ENCODE data around the gene E2F2. TPM values are rescaled to one million over a fixed set of nuclear protein-coding genes. Genes with fewer than 3 reads are reported as not detected.

Gene E2F2
- polyA plus RNA-seq, 1 donor (not counting 4 experiments of a cell fraction or from before 2014, with no cell fraction given) = 0.05 TPM

DNA sequence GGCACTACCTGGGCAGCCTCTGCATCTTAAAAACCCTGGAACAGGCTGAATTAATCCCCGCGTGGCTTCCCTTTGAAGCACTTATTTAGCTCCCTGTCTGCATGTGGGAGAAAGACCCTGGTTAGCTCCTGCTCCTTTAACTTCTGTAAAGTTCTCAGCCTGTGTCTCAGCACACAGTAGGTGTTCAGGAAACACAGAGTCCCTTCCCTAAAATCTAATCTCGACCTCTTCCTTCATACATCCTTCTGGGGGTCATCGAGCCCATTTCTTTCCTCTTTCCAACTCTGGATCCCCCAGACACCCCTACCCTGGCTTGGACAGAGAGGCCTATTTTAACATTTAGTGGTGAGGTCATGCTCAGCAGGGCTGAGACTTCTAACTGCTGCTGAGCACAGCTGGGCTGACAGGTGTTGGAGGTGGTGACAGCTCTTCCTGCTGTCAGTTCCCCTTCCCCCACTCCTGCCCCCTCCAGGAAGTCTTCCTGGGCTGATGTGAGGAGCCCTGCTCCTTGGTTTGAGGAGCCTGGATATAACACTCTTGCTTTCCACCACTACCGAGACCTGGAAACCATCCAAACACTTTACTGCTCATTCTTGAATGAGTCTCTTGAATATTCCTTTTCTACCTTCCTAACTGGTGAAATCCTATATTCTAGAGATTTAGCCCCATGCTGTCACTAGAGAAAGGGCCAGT, 5.3 kb downstream of the E2F2 start:
- DNase-seq (ENCODE audit: low read depth, low spot score) = no peak
- Histone ChIP-seq H3K27me3 (ENCODE audit: control insufficient read depth, extremely low read depth, insufficient read depth, low read length) (peaks cover 12% of the 10 kb centered on the region), H3K27ac (ENCODE audit: control insufficient read depth, insufficient read depth, low read length) (no peak overlapping the region), H3K4me1 (ENCODE audit: control insufficient read depth, extremely low read depth, insufficient read depth, low read length) (peaks cover 20% of the 10 kb centered on the region), H3K4me3 (ENCODE audit: control insufficient read depth in 2 of 3, extremely low read depth in 1 of 3, insufficient read depth in 2 of 3, low read depth in 1 of 3, low read length in 3 of 3) (no peak overlapping the region), H3K4me2 (ENCODE audit: control insufficient read depth, extremely low read depth, insufficient read depth, low read depth, low read length) (no peak overlapping the region), H3K79me2 (ENCODE audit: control insufficient read depth, insufficient read depth, low read length) (no peaks in the 10 kb centered on the region), H4K20me1 (ENCODE audit: control insufficient read depth, extremely low read depth, insufficient read depth, low read length) (no peaks in the 10 kb centered on the region), H3K9me1 (ENCODE audit: control insufficient read depth, extremely low read depth, insufficient read depth, low read length) (peaks cover 2% of the 10 kb centered on the region), H2AFZ (ENCODE audit: control insufficient read depth, low read length) (no peak overlapping the region), H3K9me3 (ENCODE audit: control insufficient read depth, low read depth, low read length) (no peaks in the 10 kb centered on the region), H3K36me3 (ENCODE audit: control insufficient read depth in 2 of 2, extremely low read depth in 1 of 2, insufficient read depth in 2 of 2, low read length in 2 of 2) (no peaks in the 10 kb centered on the region), H3K9ac (ENCODE audit: control insufficient read depth, extremely low read depth, insufficient read depth, low read length) (no peak overlapping the region)
- no peak for TF ChIP-seq EZH2 (IDR thresholded peaks at IDR 0.05; ENCODE audit: low read length)
- TF ChIP-seq, protein P1, sequence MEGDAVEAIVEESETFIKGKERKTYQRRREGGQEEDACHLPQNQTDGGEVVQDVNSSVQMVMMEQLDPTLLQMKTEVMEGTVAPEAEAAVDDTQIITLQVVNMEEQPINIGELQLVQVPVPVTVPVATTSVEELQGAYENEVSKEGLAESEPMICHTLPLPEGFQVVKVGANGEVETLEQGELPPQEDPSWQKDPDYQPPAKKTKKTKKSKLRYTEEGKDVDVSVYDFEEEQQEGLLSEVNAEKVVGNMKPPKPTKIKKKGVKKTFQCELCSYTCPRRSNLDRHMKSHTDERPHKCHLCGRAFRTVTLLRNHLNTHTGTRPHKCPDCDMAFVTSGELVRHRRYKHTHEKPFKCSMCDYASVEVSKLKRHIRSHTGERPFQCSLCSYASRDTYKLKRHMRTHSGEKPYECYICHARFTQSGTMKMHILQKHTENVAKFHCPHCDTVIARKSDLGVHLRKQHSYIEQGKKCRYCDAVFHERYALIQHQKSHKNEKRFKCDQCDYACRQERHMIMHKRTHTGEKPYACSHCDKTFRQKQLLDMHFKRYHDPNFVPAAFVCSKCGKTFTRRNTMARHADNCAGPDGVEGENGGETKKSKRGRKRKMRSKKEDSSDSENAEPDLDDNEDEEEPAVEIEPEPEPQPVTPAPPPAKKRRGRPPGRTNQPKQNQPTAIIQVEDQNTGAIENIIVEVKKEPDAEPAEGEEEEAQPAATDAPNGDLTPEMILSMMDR (optimal IDR thresholded peaks at IDR 0.05 in 1 of 3, IDR thresholded peaks at IDR 0.05 in 1 of 3, conservative IDR thresholded peaks at IDR 0.05 in 1 of 3; ENCODE audit: extremely low read depth in 1 of 3, insufficient read depth in 2 of 3, low read length in 3 of 3) = no peak
- dilution Hi-C loops (cut with MboI; ENCODE audit: extremely low pct_ligation_motif_present, low sequenced_read_pairs) = no loop called here
- FAIRE-seq = no peak

DNA sequence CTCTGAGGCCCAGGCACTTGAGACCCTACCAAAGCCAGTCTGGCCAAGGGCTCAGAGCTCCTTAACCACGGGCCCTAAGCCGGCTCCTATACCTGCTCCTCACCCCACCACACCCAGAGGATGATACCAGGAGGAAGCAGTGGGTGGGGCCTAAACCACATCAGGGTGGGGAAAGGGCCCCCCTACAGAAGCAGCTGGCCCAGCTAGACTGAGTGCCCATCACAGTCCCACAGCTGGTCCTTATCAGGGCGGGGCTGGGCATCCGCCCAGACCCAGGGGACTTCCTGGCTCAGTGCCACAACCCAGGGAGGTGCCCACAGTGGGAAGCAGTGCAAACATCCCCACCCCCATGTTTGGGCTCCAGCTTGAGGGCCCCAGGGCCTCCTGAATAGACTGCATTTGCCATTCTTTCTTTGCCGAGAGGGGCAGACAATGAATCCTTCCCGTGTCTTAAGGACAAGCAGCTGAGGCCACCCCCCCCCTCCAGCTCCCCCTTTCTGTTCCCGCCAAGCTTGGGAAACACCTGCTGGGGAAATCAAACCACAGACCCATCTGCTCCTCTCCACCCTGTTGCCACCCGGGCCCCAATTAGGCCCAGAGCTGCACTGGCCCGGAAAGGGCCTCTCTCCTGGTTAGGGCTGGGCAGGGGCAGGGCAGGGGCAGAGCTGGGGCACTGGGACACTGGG, 6.2 kb downstream of the E2F2 start:
- Histone ChIP-seq H3K4me2 (ENCODE audit: control insufficient read depth, extremely low read depth, insufficient read depth, low read depth, low read length) (no peak overlapping the region), H3K27ac (ENCODE audit: control insufficient read depth, insufficient read depth, low read length) (no peak overlapping the region), H3K4me3 (ENCODE audit: control insufficient read depth in 2 of 3, extremely low read depth in 1 of 3, insufficient read depth in 2 of 3, low read depth in 1 of 3, low read length in 3 of 3) (no peak overlapping the region), H3K27me3 (ENCODE audit: control insufficient read depth, extremely low read depth, insufficient read depth, low read length) (peaks cover 3% of the 10 kb centered on the region), H3K9me3 (ENCODE audit: control insufficient read depth, low read depth, low read length) (no peaks in the 10 kb centered on the region), H3K79me2 (ENCODE audit: control insufficient read depth, insufficient read depth, low read length) (no peaks in the 10 kb centered on the region), H3K9me1 (ENCODE audit: control insufficient read depth, extremely low read depth, insufficient read depth, low read length) (peaks cover 2% of the 10 kb centered on the region), H3K9ac (ENCODE audit: control insufficient read depth, extremely low read depth, insufficient read depth, low read length) (no peak overlapping the region), H3K4me1 (ENCODE audit: control insufficient read depth, extremely low read depth, insufficient read depth, low read length) (peaks cover 12% of the 10 kb centered on the region), H3K36me3 (ENCODE audit: control insufficient read depth in 2 of 2, extremely low read depth in 1 of 2, insufficient read depth in 2 of 2, low read length in 2 of 2) (no peaks in the 10 kb centered on the region), H4K20me1 (ENCODE audit: control insufficient read depth, extremely low read depth, insufficient read depth, low read length) (no peaks in the 10 kb centered on the region), H2AFZ (ENCODE audit: control insufficient read depth, low read length) (no peak overlapping the region)
- no peak for DNase-seq (ENCODE audit: low read depth, low spot score)
- FAIRE-seq = no peak
- TF ChIP-seq, protein P1 (optimal IDR thresholded peaks at IDR 0.05 in 1 of 3, IDR thresholded peaks at IDR 0.05 in 1 of 3, conservative IDR thresholded peaks at IDR 0.05 in 1 of 3; ENCODE audit: extremely low read depth in 1 of 3, insufficient read depth in 2 of 3, low read length in 3 of 3) = no peak
- TF ChIP-seq EZH2 (IDR thresholded peaks at IDR 0.05; ENCODE audit: low read length) = no peak
- dilution Hi-C loops (cut with MboI; ENCODE audit: extremely low pct_ligation_motif_present, low sequenced_read_pairs) = no loop called here

Data from keratinocyte (primary cell).